IMR-90 (cell line): ENCODE measurements around the gene HOXB9. TPM values are rescaled to one million over a fixed set of nuclear protein-coding genes. Genes with fewer than 3 reads are reported as not detected.

Experiments used
- ATAC-seq: fragments of 200-7000 bp; cut with Tn5 transposase; 2 replicates; pipeline ENCODE4 v1.9.1; 2020; ENCODE audit warnings: low read depth, mild to moderate bottlenecking, moderate library complexity
- BruUV-seq: library from RNA; stranded (reverse); fragments of 400-500 nt; replicated peaks from 2 replicates; lab custom pipeline; 2021; lab: Mats Ljungman, UMichigan
- CTCF ChIA-PET: fragments of 300-600 bp; formaldehyde crosslinking; extraction: SDS; loops from one replicate; lab custom pipeline; 2021; ENCODE audit warnings: antibody characterized with exemption; lab: Yijun Ruan, JAX
- POLR2A ChIA-PET: fragments of 300-600 bp; sonication (Branson Sonifier 250); formaldehyde crosslinking; loops from one replicate; lab custom pipeline; 2022; ENCODE audit warnings: antibody characterized with exemption; ENCODE audit not compliant: unreplicated experiment; lab: Charles Lee
- DNase-seq: peaks from one replicate; pipeline ENCODE4 v3.0.0; 2013
- H2AFZ ChIP-seq: replicated peaks from 2 replicates; pipeline ENCODE3; 2013; ENCODE audit warnings: low read length, mild to moderate bottlenecking; ENCODE audit not compliant: poor library complexity
- H2AK5ac ChIP-seq: 2 replicates; pipeline ENCODE4 v1.6.1; 2013; ENCODE audit warnings: low read depth, low read length, inconsistent platforms
- H2AK9ac ChIP-seq: replicated peaks from 2 replicates; pipeline ENCODE3; 2013; ENCODE audit warnings: mild to moderate bottlenecking, low read depth, low read length, moderate library complexity; ENCODE audit not compliant: poor library complexity
- H2BK120ac ChIP-seq: 2 replicates; pipeline ENCODE4 v1.6.1; 2013; ENCODE audit warnings: low read depth, low read length, inconsistent platforms
- H2BK15ac ChIP-seq: 3 replicates; pipeline ENCODE4 v1.6.1; 2013; ENCODE audit warnings: low read depth, low read length, inconsistent platforms
- H2BK20ac ChIP-seq: 2 replicates; pipeline ENCODE4 v1.6.1; 2013; ENCODE audit warnings: low read depth, mild to moderate bottlenecking, inconsistent platforms, low read length, moderate library complexity
- H2BK5ac ChIP-seq: 2 replicates; pipeline ENCODE4 v1.6.1; 2013; ENCODE audit warnings: mild to moderate bottlenecking, low read depth, low read length, inconsistent platforms; ENCODE audit not compliant: poor library complexity, severe bottlenecking
- H3K14ac ChIP-seq: replicated peaks from 2 replicates; pipeline ENCODE4 v1.6.1; 2013; ENCODE audit warnings: low read depth, low read length, inconsistent platforms
- H3K18ac ChIP-seq: 2 replicates; pipeline ENCODE4 v1.6.1; 2013; ENCODE audit warnings: low read depth, low read length, control low read depth
- H3K23ac ChIP-seq: 2 replicates; pipeline ENCODE4 v1.6.1; 2013; ENCODE audit warnings: low read depth, low read length, inconsistent platforms
- H3K27ac ChIP-seq: 2 replicates; pipeline ENCODE4 v1.5.1; 2013; ENCODE audit warnings: mild to moderate bottlenecking, control low read depth, low read length; ENCODE audit not compliant: insufficient read depth
- H3K27me3 ChIP-seq: 2 replicates; pipeline ENCODE4 v1.6.1; 2013; ENCODE audit warnings: low read length; ENCODE audit not compliant: control insufficient read depth, insufficient read depth
- H3K36me3 ChIP-seq: 2 replicates; pipeline ENCODE4 v1.6.1; 2013; ENCODE audit warnings: low read length, mixed read lengths; ENCODE audit not compliant: control insufficient read depth, insufficient read depth
- H3K4ac ChIP-seq: 2 replicates; pipeline ENCODE4 v1.6.1; 2013; ENCODE audit warnings: low read depth, low read length, inconsistent platforms
- H3K4me1 ChIP-seq: 2 replicates; pipeline ENCODE4 v1.6.1; 2013; ENCODE audit warnings: low read length, mixed read lengths; ENCODE audit not compliant: control insufficient read depth, insufficient read depth
- H3K4me2 ChIP-seq: 2 replicates; pipeline ENCODE4 v1.6.1; 2013; ENCODE audit warnings: low read depth, mild to moderate bottlenecking, control low read depth, low read length, moderate library complexity
- H3K4me3 ChIP-seq: 2 replicates; pipeline ENCODE4 v1.5.1; 2013; ENCODE audit warnings: low read depth, mild to moderate bottlenecking, control low read depth, low read length, moderate library complexity; ENCODE audit not compliant: insufficient read depth
- H3K56ac ChIP-seq: 2 replicates; pipeline ENCODE4 v1.6.1; 2013; ENCODE audit warnings: low read length, inconsistent platforms; ENCODE audit not compliant: insufficient read depth; ENCODE audit errors: extremely low read depth
- H3K79me1 ChIP-seq, 2 experiments: 2 replicates each; pipeline ENCODE4 v1.6.1; 2013; ENCODE audit warnings: low read length in 2 of 2, inconsistent platforms in 1 of 2, low read depth in 1 of 2
- H3K9ac ChIP-seq: 2 replicates; pipeline ENCODE4 v1.6.1; 2013; ENCODE audit warnings: low read depth, low read length, control low read depth
- H3K9me1 ChIP-seq: 2 replicates; pipeline ENCODE4 v1.6.1; 2013; ENCODE audit warnings: low read length, inconsistent platforms; ENCODE audit not compliant: insufficient read depth
- H3K9me3 ChIP-seq: 2 replicates; pipeline ENCODE4 v1.6.1; 2013; ENCODE audit warnings: low read length; ENCODE audit not compliant: control insufficient read depth, insufficient read depth
- H4K20me1 ChIP-seq: 2 replicates; pipeline ENCODE4 v1.6.1; 2013; ENCODE audit warnings: low read length, inconsistent platforms; ENCODE audit not compliant: insufficient read depth
- H4K5ac ChIP-seq: 2 replicates; pipeline ENCODE4 v1.6.1; 2013; ENCODE audit warnings: mild to moderate bottlenecking, low read depth, low read length, control low read depth
- H4K8ac ChIP-seq, 2 experiments: 2 replicates each; pipeline ENCODE4 v1.6.1; 2013; ENCODE audit warnings: low read depth in 2 of 2, low read length in 2 of 2, control low read depth in 1 of 2, inconsistent platforms in 1 of 2
- H4K91ac ChIP-seq: 2 replicates; pipeline ENCODE4 v1.6.1; 2013; ENCODE audit warnings: low read depth, low read length, inconsistent platforms; ENCODE audit not compliant: insufficient read depth
- NFE2L2 ChIP-seq: fragments of 150-350 bp; IDR thresholded peaks from 2 replicates; pipeline ENCODE4 v1.6.1; 2016; ENCODE audit warnings: low read depth, mild to moderate bottlenecking, low read length
- POLR2A ChIP-seq: IDR thresholded peaks from 2 replicates; pipeline ENCODE4 v1.6.1; 2012; ENCODE audit warnings: mild to moderate bottlenecking, low read depth, low read length
- RFX5 ChIP-seq: IDR thresholded peaks from 2 replicates; pipeline ENCODE4 v1.8.0; 2012; ENCODE audit warnings: low read depth, mild to moderate bottlenecking, low read length, moderate library complexity
- WGBS, 2 experiments: methylation state at CpG; one replicate each; pipeline versions ENCODE4 v1.1.5 to v1.1.7; 2013; ENCODE audit warnings: missing lambda C conversion rate in 2 of 2; ENCODE audit not compliant: insufficient read length in 1 of 2; ENCODE audit errors: extremely low coverage in 2 of 2; 5-methylcytosine and 5-hydroxymethylcytosine counted together
- dilution Hi-C: fragments of 300-500 bp; cut with HindIII; formaldehyde crosslinking; loops from one replicate; pipeline ENCODE4 v1.14.3; 2018; ENCODE audit warnings: low sequenced_read_pairs; ENCODE audit not compliant: unreplicated experiment
- in situ Hi-C: fragments of 300-500 bp; cut with MboI; formaldehyde crosslinking; loops from 3 replicates; pipeline ENCODE4 v1.14.3; 2019; ENCODE audit warnings: low sequenced_read_pairs, inconsistent platforms, mixed read lengths
- intact Hi-C: fragments of 100-400 bp; cut with micrococcal nuclease; formaldehyde crosslinking; loops from 2 replicates; pipeline ENCODE4 v1.10.0; 2022
- polyA plus RNA-seq, 3 experiments: library from polyadenylated mRNA; depleted of rRNA; stranded (reverse); fragments of >200 nt; gene quantifications; 2 replicates each; pipeline ENCODE4 v1.2.3, GENCODE V29; 2012; ENCODE audit warnings: low replicate concordance in 1 of 3
- total RNA-seq: library from RNA; depleted of rRNA; stranded (reverse); fragments of >200 nt; gene quantifications from 2 replicates; pipeline ENCODE4 v1.2.3, GENCODE V29; 2012

HOXB9 gene
- total and polyA plus RNA-seq, 2 of the 4 experiments (the other 2 are of a cell fraction) = 0.05 TPM; not detected in 1

- peaks cover 9 to 34% of the 10 kb centered on the region in 2 experiments; a peak in 3 of 4 replicates for H3K79me1 ChIP-seq
- peaks cover 17% of the 10 kb centered on the region for H3K27me3 ChIP-seq
- peak overlapping the region; percentile 73 for H3K23ac ChIP-seq
- DNase-seq = no peak
- H2BK120ac ChIP-seq = peak overlapping the region; percentile 28
- H3K9me3 ChIP-seq = no peaks in the 10 kb centered on the region
- H3K9ac ChIP-seq = peak overlapping the region; percentile 97
- H2AFZ ChIP-seq = peak overlapping the region; percentile 85
- H4K20me1 ChIP-seq = no peaks in the 10 kb centered on the region
- no peak for ATAC-seq
- intact Hi-C loops = no loop called here
- peak overlapping the region; percentile 93 for H3K27ac ChIP-seq
- 0 out of 2 replicates have a peak, but pooled peaks cover 3% of the 10 kb centered on the region for H3K9me1 ChIP-seq
- peak overlapping the region; percentile 63 for H3K4me3 ChIP-seq
- H3K14ac ChIP-seq = peak overlapping the region; percentile 83
- ChIA-PET POLR2A (no interaction called here), CTCF (interaction anchor here (0.5 kb wide), 1 partner anchor 580 kb away, joined by 9 read pairs; no protein-coding TSS in a partner anchor)
- peak overlapping the region; percentile 81 for H3K18ac ChIP-seq
- H3K4ac ChIP-seq = peak overlapping the region; percentile 64
- H2AK5ac ChIP-seq = peak overlapping the region; percentile 38
- peak overlapping the region; percentile 62; the same call in 1 of the 3 replicates for H2BK15ac ChIP-seq
- H4K8ac ChIP-seq = peak overlapping the region; percentile 93 to 95
- 49% methylated on average over 6 of the region's 36 CpGs; no CpG with 5 or more reads in 1 of the 2 experiments for WGBS, 2 experiments
- dilution Hi-C loops = no loop called here
- H2BK20ac ChIP-seq = no peak overlapping the region
- H3K36me3 ChIP-seq = peaks cover 4% of the 10 kb centered on the region; the same call in 1 of the 2 replicates
- no peak for TF ChIP-seq RFX5
- TF ChIP-seq NFE2L2 = no peak
- TF ChIP-seq POLR2A = no peak
- peak overlapping the region; percentile 22; the same call in 1 of the 2 replicates for H3K56ac ChIP-seq
- peaks cover 14% of the 10 kb centered on the region for H3K4me1 ChIP-seq
- in situ Hi-C loops = no loop called here
- H2AK9ac ChIP-seq = peak overlapping the region; percentile 96
- H4K91ac ChIP-seq = peak overlapping the region; percentile 90
- H2BK5ac ChIP-seq = peak overlapping the region; percentile 87
- H3K4me2 ChIP-seq = peak overlapping the region; percentile 91
- BruUV-seq = no TSS peak
- peak overlapping the region; percentile 95 for H4K5ac ChIP-seq
Measured at GRCh38 chr17:48611681-48612455, 14.3 kb downstream of the HOXB9 start.
